Measurements from ENCODE around the gene AFAP1.
"Not testable (repeated sequence)": the region's sequence is repeated elsewhere in the genome, so short reads cannot be mapped to it uniquely, and the experiment has no call there.

Gene AFAP1

GRCh38 chr4:7928711-7929110 lies 10.9 kb downstream of the AFAP1 start:
- FAIRE-seq (no peak), DNase-seq (ENCODE audit: insufficient read length, low spot score) (no peak)
- TF ChIP-seq POLR2A (IDR thresholded peaks at IDR 0.05; ENCODE audit: low read depth, low read length) = no peak

DNA sequence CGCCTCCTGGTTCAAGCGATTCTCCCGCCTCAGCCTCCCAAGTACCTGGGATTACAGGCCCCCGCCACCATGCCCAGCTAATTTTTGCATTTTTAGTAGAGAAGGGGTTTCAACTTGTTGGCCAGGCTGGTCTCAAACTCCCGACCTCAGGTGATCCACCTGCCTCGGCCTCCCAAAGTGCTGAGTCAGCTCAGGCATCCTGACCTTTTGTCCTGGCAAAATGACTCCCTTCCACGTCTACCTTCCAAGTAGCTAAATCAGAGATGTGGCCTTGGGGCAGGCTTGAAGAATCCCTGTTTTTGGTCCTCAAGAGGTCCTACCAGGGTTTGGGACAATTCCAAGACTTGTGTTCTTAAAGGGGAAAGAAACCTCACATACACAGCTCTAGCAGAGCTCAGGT lies 12.8 kb downstream of the AFAP1 start:
- FAIRE-seq (no peak), DNase-seq (ENCODE audit: insufficient read length, low spot score) (no peak)
- TF ChIP-seq POLR2A (IDR thresholded peaks at IDR 0.05; ENCODE audit: low read depth, low read length) = no peak

DNA sequence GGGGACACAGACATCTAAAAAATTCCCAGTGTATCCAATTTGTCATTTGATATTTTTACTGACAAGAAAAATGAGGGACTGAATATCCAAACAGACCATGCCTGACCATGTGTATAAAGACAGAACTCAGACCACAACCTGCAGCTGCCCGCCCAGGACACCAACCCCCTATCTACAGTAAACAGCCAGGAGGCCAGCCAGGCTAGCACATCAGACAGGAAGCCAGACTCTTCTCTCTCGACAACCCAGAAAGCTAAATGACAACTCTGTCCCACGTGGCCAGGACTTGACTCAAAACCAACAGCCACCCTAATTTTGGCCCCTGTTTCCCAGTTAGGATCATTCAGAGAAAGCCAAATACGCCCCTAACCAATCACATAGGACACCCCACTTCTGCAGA lies 15.1 kb downstream of the AFAP1 start:
- no peak for TF ChIP-seq POLR2A (IDR thresholded peaks at IDR 0.05; ENCODE audit: low read depth, low read length)
- FAIRE-seq (no peak), DNase-seq (ENCODE audit: insufficient read length, low spot score) (no peak)

GRCh38 chr4:7924163-7924562 lies 15.5 kb downstream of the AFAP1 start:
- FAIRE-seq = no peak
- DNase-seq (ENCODE audit: insufficient read length, low spot score) = no peak
- TF ChIP-seq POLR2A (IDR thresholded peaks at IDR 0.05; ENCODE audit: low read depth, low read length) = no peak

DNA sequence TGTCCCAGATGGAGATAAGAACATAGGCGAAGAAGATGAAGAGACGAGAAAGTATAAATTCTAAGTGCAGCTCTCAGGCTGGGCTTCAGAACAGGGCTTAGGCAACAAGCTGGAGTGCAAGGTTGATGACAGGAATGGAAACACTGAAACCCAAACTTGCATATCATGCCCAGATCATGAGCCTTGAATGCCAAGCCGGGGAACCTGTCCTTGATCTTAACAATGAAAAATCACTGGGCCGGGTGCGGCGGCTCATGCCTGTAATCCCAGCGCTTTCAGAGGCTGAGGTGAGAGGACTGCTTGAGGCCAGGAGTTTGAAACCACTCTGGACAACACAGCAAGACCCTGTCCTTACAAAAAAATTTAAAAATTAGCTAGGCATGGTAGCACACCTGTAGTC lies 17.2 kb downstream of the AFAP1 start:
- no peak for DNase-seq (ENCODE audit: insufficient read length, low spot score)
- FAIRE-seq = no peak
- no peak for TF ChIP-seq POLR2A (IDR thresholded peaks at IDR 0.05; ENCODE audit: low read depth, low read length)

- no peak for FAIRE-seq
- DNase-seq (ENCODE audit: insufficient read length, low spot score) = no peak
- TF ChIP-seq POLR2A (IDR thresholded peaks at IDR 0.05; ENCODE audit: low read depth, low read length) = no peak
Measured at GRCh38 chr4:7918981-7919380, 20.7 kb downstream of the AFAP1 start.

DNA sequence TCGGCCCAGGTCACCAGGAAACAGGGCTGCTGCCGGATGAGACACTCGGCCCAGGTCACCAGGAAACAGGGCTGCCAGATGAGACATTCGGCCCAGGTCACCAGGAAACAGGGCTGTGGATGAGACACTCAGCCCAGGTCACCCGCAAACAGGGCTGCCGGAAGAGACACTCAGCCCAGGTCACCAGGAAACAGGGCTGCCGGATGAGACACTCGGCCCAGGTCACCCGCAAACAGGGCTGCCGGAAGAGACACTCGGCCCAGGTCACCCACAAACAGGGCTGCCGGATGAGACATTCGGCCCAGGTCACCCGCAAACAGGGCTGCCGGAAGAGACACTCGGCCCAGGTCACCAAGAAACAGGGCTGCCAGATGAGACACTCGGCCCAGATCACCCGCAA lies 21.5 kb downstream of the AFAP1 start:
- not testable (repeated sequence) for DNase-seq (ENCODE audit: insufficient read length, low spot score); FAIRE-seq

DNA sequence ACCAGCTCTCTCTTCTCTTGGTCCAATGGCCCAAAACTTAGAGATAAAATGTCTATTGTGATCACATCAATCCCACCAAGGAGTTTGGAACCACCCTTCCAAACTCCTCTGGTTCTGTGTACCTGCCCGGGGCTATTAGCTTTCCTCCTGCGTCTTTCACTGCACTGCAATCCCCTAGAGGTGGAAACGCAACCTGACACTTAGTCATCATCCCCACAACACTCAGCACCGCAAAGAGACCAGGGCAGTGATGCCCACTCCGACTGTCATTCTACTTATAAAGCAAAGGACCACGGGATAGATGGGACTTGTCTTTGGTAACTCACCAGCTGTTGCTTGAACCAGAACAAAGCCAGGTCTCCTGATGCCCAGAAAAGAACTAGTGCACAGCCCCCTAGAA lies 22.0 kb downstream of the AFAP1 start:
- FAIRE-seq (no peak), DNase-seq (ENCODE audit: insufficient read length, low spot score) (no peak)
- TF ChIP-seq POLR2A (IDR thresholded peaks at IDR 0.05; ENCODE audit: low read depth, low read length) = no peak

- DNase-seq (ENCODE audit: insufficient read length, low spot score) = no peak
- FAIRE-seq = no peak
- no peak for TF ChIP-seq POLR2A (IDR thresholded peaks at IDR 0.05; ENCODE audit: low read depth, low read length)
Measured at GRCh38 chr4:7915875-7916242, 23.8 kb downstream of the AFAP1 start.

DNA sequence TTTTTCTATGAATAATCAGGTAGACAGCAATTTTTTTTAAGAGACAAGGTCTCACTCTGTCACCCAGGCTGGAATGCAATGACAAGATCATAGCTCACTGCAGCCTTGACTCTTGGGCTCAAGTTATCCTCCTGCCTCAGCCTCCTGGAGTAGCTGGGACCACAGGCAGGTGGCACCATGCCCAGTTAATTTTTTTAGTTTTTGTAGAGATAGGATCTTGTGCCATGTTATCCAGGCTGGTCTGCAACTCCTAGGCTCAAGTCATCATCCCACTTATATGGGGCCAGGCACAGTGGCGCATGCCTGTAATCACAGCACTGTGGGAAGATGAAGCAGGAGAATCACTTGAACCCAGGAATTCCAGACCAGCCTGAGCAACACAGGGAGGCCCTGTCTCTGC lies 26.8 kb downstream of the AFAP1 start:
- FAIRE-seq = no peak
- no peak for DNase-seq (ENCODE audit: insufficient read length, low spot score)
- no peak for TF ChIP-seq POLR2A (IDR thresholded peaks at IDR 0.05; ENCODE audit: low read depth, low read length)

GRCh38 chr4:7910952-7911578 lies 28.6 kb downstream of the AFAP1 start:
- no peak for DNase-seq (ENCODE audit: insufficient read length, low spot score)
- no peak for TF ChIP-seq POLR2A (IDR thresholded peaks at IDR 0.05; ENCODE audit: low read depth, low read length)
- FAIRE-seq = no peak

DNA sequence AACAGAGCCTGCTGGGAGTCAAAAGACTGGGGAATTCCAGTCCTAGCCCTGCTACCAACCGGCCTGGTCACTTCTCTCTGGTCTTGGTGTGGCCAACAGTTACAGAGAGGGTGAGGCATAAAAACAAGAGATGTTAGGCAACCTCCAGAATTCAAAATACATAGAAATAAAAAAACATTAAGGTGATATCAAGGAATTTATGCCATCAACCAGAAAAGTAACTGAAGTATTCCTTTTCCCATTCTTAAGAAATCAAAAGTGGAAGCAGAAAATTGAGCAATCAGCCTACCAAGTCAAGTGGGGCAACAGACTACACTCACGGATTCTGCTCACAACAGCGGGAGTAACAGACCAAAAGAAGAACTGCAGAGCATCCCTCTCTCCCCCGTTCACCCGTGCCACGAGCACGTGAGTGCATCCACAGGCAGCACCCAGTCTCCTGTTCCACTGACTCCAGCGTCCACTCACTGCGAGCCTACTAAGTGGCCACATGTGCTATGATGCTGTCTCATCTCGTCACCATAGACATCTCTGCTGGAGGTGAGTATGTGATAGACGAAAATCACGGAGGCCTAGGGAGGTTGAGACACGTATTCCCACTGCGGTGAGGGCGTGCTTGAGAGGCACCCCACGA lies 29.3 kb downstream of the AFAP1 start:
- DNase-seq (ENCODE audit: insufficient read length, low spot score) = no peak
- no peak for FAIRE-seq

GRCh38 chr4:7909463-7910262 lies 30.0 kb downstream of the AFAP1 start:
- no peak for FAIRE-seq
- DNase-seq (ENCODE audit: insufficient read length, low spot score) = no peak
- TF ChIP-seq POLR2A (IDR thresholded peaks at IDR 0.05; ENCODE audit: low read depth, low read length) = no peak

More for the DNA sequence above, 29.3 kb downstream of the AFAP1 start:
- TF ChIP-seq POLR2A (IDR thresholded peaks at IDR 0.05; ENCODE audit: low read depth, low read length) = no peak

GRCh38 chr4:7908668-7909067 lies 31.0 kb downstream of the AFAP1 start:
- no peak for TF ChIP-seq POLR2A (IDR thresholded peaks at IDR 0.05; ENCODE audit: low read depth, low read length)
- DNase-seq (ENCODE audit: insufficient read length, low spot score) (no peak), FAIRE-seq (no peak)

GRCh38 chr4:7907142-7907541 lies 32.5 kb downstream of the AFAP1 start:
- no peak for FAIRE-seq
- DNase-seq (ENCODE audit: insufficient read length, low spot score) = no peak
- TF ChIP-seq POLR2A (IDR thresholded peaks at IDR 0.05; ENCODE audit: low read depth, low read length) = no peak
